Measurements from ENCODE around the gene DEFB129. TPM values are rescaled to one million over a fixed set of nuclear protein-coding genes. Genes with fewer than 3 reads are reported as not detected.

DEFB129 gene
- total and polyA plus RNA-seq, 3 donors from 2014 or later = not detected

DNA sequence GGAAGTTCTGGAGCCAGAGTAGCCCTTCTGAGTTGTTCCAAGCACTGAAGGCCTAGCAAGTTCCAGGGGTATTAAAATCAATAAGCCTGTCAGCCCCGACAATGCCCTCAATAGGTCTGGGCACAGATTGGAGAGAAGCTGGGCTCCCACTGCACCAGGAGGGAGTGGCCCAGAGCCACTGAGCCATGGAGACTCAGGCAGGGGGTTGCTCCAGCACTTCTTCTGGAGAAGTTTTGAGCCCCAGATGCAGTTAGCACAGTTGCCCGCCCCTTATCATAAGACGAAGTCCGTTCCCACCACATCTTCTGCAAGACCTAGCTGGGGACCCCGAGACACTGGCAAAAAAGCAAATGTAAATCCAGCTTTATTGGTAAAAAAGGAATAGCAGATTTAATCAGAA is 43.5 kb downstream of the DEFB129 start:
- no peak for TF ChIP-seq POLR2A (IDR thresholded peaks at IDR 0.05)
- Histone ChIP-seq H3K9me3 (no peaks in the 10 kb centered on the region), H3K36me3 (ENCODE audit: low read depth, missing control alignments) (no peaks in the 10 kb centered on the region), H3K27me3 (no peaks in the 10 kb centered on the region), H3K27ac (no peak overlapping the region), H3K4me3 (no peak overlapping the region), H3K4me1 (peaks cover 7% of the 10 kb centered on the region)
- 90 to 93% methylated on average over 4 to 5 of the region's 5 CpGs for WGBS, 2 donors
- intact Hi-C loops (cut with DNase I; ENCODE audit: low total_unique reads) = loop anchor here (10.0 kb wide), 1 partner anchor 54 kb away; the partner anchor contains the start of gene SOX12
- DNase-seq = no peak

DNA sequence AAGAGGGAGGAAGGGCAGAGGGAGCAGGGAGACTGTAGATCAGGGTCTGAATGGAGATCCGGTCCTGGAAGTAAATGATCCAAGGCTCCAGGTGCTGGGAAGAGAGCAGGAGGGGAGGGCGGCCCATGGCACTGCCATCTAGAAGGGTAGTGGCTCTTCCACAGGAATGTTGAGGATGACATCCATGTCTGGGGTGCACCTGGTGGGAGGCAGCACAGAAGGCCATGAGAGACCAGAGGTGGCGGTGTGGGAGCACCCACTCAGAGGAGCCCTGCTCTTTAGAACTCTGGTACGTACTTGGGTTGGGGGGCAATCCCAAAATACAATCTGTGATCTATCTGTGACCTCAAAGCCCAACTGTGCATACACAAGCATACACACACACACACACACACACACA is 44.0 kb downstream of the DEFB129 start:
- no peaks in the 10 kb centered on the region for H3K36me3 ChIP-seq (ENCODE audit: low read depth, missing control alignments)
- no peak for TF ChIP-seq POLR2A (IDR thresholded peaks at IDR 0.05)
- TF ChIP-seq, protein P1, sequence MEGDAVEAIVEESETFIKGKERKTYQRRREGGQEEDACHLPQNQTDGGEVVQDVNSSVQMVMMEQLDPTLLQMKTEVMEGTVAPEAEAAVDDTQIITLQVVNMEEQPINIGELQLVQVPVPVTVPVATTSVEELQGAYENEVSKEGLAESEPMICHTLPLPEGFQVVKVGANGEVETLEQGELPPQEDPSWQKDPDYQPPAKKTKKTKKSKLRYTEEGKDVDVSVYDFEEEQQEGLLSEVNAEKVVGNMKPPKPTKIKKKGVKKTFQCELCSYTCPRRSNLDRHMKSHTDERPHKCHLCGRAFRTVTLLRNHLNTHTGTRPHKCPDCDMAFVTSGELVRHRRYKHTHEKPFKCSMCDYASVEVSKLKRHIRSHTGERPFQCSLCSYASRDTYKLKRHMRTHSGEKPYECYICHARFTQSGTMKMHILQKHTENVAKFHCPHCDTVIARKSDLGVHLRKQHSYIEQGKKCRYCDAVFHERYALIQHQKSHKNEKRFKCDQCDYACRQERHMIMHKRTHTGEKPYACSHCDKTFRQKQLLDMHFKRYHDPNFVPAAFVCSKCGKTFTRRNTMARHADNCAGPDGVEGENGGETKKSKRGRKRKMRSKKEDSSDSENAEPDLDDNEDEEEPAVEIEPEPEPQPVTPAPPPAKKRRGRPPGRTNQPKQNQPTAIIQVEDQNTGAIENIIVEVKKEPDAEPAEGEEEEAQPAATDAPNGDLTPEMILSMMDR (IDR thresholded peaks at IDR 0.05) = no peak
- no peak for DNase-seq
- H3K4me3 ChIP-seq = no peak overlapping the region
- no peak overlapping the region for H3K27ac ChIP-seq
- peaks cover 4% of the 10 kb centered on the region for H3K4me1 ChIP-seq
- WGBS, 2 donors = 88 to 95% methylated on average over 4 of the region's 4 CpGs
- intact Hi-C loops (cut with DNase I; ENCODE audit: low total_unique reads) = loop anchor here (10.0 kb wide), 1 partner anchor 54 kb away; the partner anchor contains the start of gene SOX12
- H3K27me3 ChIP-seq = no peaks in the 10 kb centered on the region
- H3K9me3 ChIP-seq = no peaks in the 10 kb centered on the region

- Histone ChIP-seq H3K27me3 (no peaks in the 10 kb centered on the region), H3K27ac (no peak overlapping the region), H3K36me3 (ENCODE audit: low read depth, missing control alignments) (no peaks in the 10 kb centered on the region), H3K9me3 (no peaks in the 10 kb centered on the region), H3K4me3 (no peak overlapping the region), H3K4me1 (no peaks in the 10 kb centered on the region)
- intact Hi-C loops (cut with DNase I; ENCODE audit: low total_unique reads) = loop anchor here (10.0 kb wide), 1 partner anchor 53 kb away; the partner anchor contains the start of gene SOX12
- TF ChIP-seq POLR2A (IDR thresholded peaks at IDR 0.05) = no peak
- TF ChIP-seq, protein P1 (IDR thresholded peaks at IDR 0.05) = no peak
- no peak for DNase-seq
These were observed 44.5 kb downstream of the DEFB129 start for GRCh38 chr20:271528-271927.

- no peaks in the 10 kb centered on the region for H3K27me3 ChIP-seq
- intact Hi-C loops (cut with DNase I; ENCODE audit: low total_unique reads) = loop anchor here (10.0 kb wide), 1 partner anchor 52 kb away; the partner anchor contains the start of gene SOX12
- no peak overlapping the region for H3K27ac ChIP-seq
- H3K9me3 ChIP-seq = no peaks in the 10 kb centered on the region
- no peak overlapping the region for H3K4me3 ChIP-seq
- no peaks in the 10 kb centered on the region for H3K36me3 ChIP-seq (ENCODE audit: low read depth, missing control alignments)
- no peak for DNase-seq
- TF ChIP-seq POLR2A (IDR thresholded peaks at IDR 0.05) = no peak
- TF ChIP-seq, protein P1 (IDR thresholded peaks at IDR 0.05) = no peak
- H3K4me1 ChIP-seq = no peaks in the 10 kb centered on the region
These were observed 45.7 kb downstream of the DEFB129 start for GRCh38 chr20:272718-273117.

DNA sequence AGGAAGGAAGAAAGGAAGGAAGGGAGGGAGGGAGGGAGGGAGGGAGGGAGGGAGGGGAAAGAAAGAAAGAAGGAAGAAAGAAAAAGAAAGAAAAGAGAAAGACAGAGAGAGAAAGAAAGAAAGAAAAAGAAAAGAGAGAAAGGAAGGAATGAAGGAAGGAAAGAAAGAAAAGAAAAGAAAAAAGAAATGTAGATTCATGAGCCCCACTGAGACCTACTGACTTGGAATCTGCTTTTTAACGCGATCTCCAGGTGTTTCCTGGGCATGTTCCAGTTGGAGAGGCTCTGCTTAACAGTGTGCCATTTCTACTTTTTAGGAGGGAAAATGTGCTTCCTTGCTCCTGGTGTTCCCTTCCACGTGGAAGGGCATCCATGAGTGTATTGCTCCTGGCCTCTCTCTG is 46.8 kb downstream of the DEFB129 start:
- H3K4me1 ChIP-seq = no peaks in the 10 kb centered on the region
- WGBS, 2 donors = 88 to 89% methylated on average over 3 of the region's 3 CpGs
- DNase-seq = no peak
- intact Hi-C loops (cut with DNase I; ENCODE audit: low total_unique reads) = loop anchor here (10.0 kb wide), 1 partner anchor 51 kb away; the partner anchor contains the start of gene SOX12
- H3K9me3 ChIP-seq = no peaks in the 10 kb centered on the region
- no peak overlapping the region for H3K4me3 ChIP-seq
- no peaks in the 10 kb centered on the region for H3K36me3 ChIP-seq (ENCODE audit: low read depth, missing control alignments)
- H3K27me3 ChIP-seq = no peaks in the 10 kb centered on the region
- H3K27ac ChIP-seq = no peak overlapping the region
- TF ChIP-seq, protein P1 (IDR thresholded peaks at IDR 0.05) = no peak
- no peak for TF ChIP-seq POLR2A (IDR thresholded peaks at IDR 0.05)
